Hepatocyte (in vitro differentiated cells): ENCODE results near the gene WDR87. TPM values are rescaled to one million over a fixed set of nuclear protein-coding genes. Genes with fewer than 3 reads are reported as not detected.

Experiments used
- DNase-seq: peaks from one replicate; pipeline ENCODE4 v3.0.0-alpha.2; 2016; ENCODE audit warnings: low spot score
- H2AFZ ChIP-seq: fragments of 200-600 bp; sonication (generic); 2 replicates; pipeline ENCODE4 v1.6.0; 2016; ENCODE audit warnings: antibody characterized with exemption, mild to moderate bottlenecking
- H3K27ac ChIP-seq: fragments of 200-600 bp; sonication (generic); 2 replicates; pipeline ENCODE4 v1.5.1; 2016; ENCODE audit warnings: mild to moderate bottlenecking
- H3K27me3 ChIP-seq: fragments of 200-600 bp; sonication (generic); 2 replicates; pipeline ENCODE4 v1.6.1; 2016
- H3K36me3 ChIP-seq: fragments of 200-600 bp; sonication (generic); replicated peaks from 2 replicates; pipeline ENCODE4 v1.5.1; 2016; ENCODE audit warnings: low read depth; ENCODE audit not compliant: insufficient read depth
- H3K4me1 ChIP-seq: fragments of 200-600 bp; sonication (generic); 2 replicates; pipeline ENCODE4 v1.5.1; 2016; ENCODE audit warnings: mild to moderate bottlenecking, moderate library complexity; ENCODE audit not compliant: insufficient read depth
- H3K4me2 ChIP-seq: fragments of 200-600 bp; sonication (generic); 2 replicates; pipeline ENCODE4 v1.6.0; 2016
- H3K4me3 ChIP-seq: fragments of 200-600 bp; sonication (generic); 2 replicates; pipeline ENCODE4 v1.5.1; 2016; ENCODE audit warnings: mild to moderate bottlenecking
- H3K79me2 ChIP-seq: fragments of 200-600 bp; sonication (generic); 2 replicates; pipeline ENCODE4 v1.6.0; 2017; ENCODE audit warnings: mild to moderate bottlenecking
- H3K9me2 ChIP-seq: fragments of 200-600 bp; sonication (generic); replicated peaks from 2 replicates; pipeline ENCODE4 v1.6.0; 2017; ENCODE audit warnings: mild to moderate bottlenecking; ENCODE audit not compliant: insufficient read depth
- H3K9me3 ChIP-seq: fragments of 200-600 bp; sonication (generic); 2 replicates; pipeline ENCODE4 v1.5.1; 2016; ENCODE audit warnings: low read depth, mild to moderate bottlenecking
- H4K20me1 ChIP-seq: fragments of 200-600 bp; sonication (generic); 2 replicates; pipeline ENCODE4 v1.6.0; 2016; ENCODE audit warnings: mild to moderate bottlenecking; ENCODE audit not compliant: insufficient read depth, poor library complexity, severe bottlenecking
- EZH2 ChIP-seq: fragments of 200-600 bp; sonication (generic); IDR thresholded peaks from 2 replicates; pipeline ENCODE4 v1.6.1; 2016; ENCODE audit warnings: antibody characterized with exemption, mild to moderate bottlenecking, borderline replicate concordance
- EZH2phosphoT487 ChIP-seq: fragments of 200-600 bp; sonication (generic); IDR thresholded peaks from one replicate; pipeline ENCODE4 v1.6.1; 2018; ENCODE audit warnings: antibody characterized with exemption, mild to moderate bottlenecking, low read depth, moderate library complexity; ENCODE audit not compliant: unreplicated experiment, severe bottlenecking
- WGBS: methylation state at CpG from one replicate; pipeline ENCODE4 v1.1.6; 2016; ENCODE audit warnings: low lambda C conversion rate; ENCODE audit errors: missing lambda C conversion rate; 5-methylcytosine and 5-hydroxymethylcytosine counted together
- polyA plus RNA-seq: library from polyadenylated mRNA; unstranded; fragments of >200 nt; fragmentation: Nextera tagmentation; extraction: Ambion mirVana; gene quantifications from 2 replicates; pipeline ENCODE4 v1.2.1, GENCODE V29; 2016
- total RNA-seq: library from RNA; depleted of rRNA; stranded (reverse); fragments of >200 nt; gene quantifications from 2 replicates; pipeline ENCODE4 v1.2.3, GENCODE V29; 2014
- TF ChIP-seq, protein P1 (sequence below): fragments of 200-600 bp; sonication (generic); IDR thresholded peaks from 2 replicates; pipeline ENCODE4 v1.5.1; 2016; ENCODE audit warnings: antibody characterized with exemption, mild to moderate bottlenecking; ENCODE audit not compliant: poor library complexity

Gene WDR87
- total and polyA plus RNA-seq, 2 experiments from 2014 or later: not detected

DNA sequence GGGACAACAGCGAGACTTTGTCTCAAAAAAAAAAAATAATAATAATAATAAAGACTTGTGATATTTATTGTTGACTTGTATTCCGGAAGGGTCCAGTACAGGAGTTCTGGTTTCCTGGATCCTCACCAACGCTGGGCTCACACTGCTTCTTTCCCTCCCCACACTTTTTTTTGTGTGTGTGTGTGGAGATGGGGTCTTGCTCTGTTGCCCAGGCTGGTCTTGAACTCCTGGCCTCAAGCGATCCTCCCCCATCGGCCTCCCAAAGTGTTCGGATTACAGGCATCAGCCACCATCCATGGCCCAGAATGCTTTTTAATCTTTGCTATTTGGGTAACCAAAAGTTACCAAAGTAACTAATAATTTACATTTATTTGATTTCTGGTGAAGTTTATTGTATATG lies 39.7 kb upstream of the WDR87 start:
- 98% methylated on average over 6 of the region's 6 CpGs for WGBS
- Histone ChIP-seq H3K79me2 (peaks cover 73% of the 10 kb centered on the region), H3K27ac (no peak overlapping the region), H4K20me1 (peaks cover 5% of the 10 kb centered on the region), H3K4me3 (no peak overlapping the region), H3K36me3 (no peaks in the 10 kb centered on the region), H3K9me2 (no peaks in the 10 kb centered on the region), H2AFZ (no peak overlapping the region), H3K4me1 (peaks cover 20% of the 10 kb centered on the region), H3K9me3 (no peaks in the 10 kb centered on the region), H3K4me2 (no peak overlapping the region), H3K27me3 (no peaks in the 10 kb centered on the region)
- TF ChIP-seq, protein P1, sequence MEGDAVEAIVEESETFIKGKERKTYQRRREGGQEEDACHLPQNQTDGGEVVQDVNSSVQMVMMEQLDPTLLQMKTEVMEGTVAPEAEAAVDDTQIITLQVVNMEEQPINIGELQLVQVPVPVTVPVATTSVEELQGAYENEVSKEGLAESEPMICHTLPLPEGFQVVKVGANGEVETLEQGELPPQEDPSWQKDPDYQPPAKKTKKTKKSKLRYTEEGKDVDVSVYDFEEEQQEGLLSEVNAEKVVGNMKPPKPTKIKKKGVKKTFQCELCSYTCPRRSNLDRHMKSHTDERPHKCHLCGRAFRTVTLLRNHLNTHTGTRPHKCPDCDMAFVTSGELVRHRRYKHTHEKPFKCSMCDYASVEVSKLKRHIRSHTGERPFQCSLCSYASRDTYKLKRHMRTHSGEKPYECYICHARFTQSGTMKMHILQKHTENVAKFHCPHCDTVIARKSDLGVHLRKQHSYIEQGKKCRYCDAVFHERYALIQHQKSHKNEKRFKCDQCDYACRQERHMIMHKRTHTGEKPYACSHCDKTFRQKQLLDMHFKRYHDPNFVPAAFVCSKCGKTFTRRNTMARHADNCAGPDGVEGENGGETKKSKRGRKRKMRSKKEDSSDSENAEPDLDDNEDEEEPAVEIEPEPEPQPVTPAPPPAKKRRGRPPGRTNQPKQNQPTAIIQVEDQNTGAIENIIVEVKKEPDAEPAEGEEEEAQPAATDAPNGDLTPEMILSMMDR: no peak
- TF ChIP-seq EZH2phosphoT487 (no peak), EZH2 (no peak)
- DNase-seq: no peak

- DNase-seq: peak; percentile 79
- Histone ChIP-seq H3K4me2 (peak overlapping the region; percentile 28), H3K9me2 (no peaks in the 10 kb centered on the region), H3K27ac (peak overlapping the region; percentile 90), H3K36me3 (no peaks in the 10 kb centered on the region), H2AFZ (no peak overlapping the region), H3K4me1 (peaks cover 36% of the 10 kb centered on the region), H4K20me1 (peaks cover 5% of the 10 kb centered on the region), H3K4me3 (no peak overlapping the region), H3K9me3 (no peaks in the 10 kb centered on the region), H3K27me3 (no peaks in the 10 kb centered on the region), H3K79me2 (peaks cover 67% of the 10 kb centered on the region)
- 44% methylated on average over 5 of the region's 5 CpGs for whole genome bisulfite sequencing
- peak; percentile 70 for TF ChIP-seq EZH2phosphoT487
- TF ChIP-seq, protein P1: no peak
- no peak for TF ChIP-seq EZH2
These were observed 37.1 kb upstream of the WDR87 start for GRCh38 chr19:37943480-37943879.

DNA sequence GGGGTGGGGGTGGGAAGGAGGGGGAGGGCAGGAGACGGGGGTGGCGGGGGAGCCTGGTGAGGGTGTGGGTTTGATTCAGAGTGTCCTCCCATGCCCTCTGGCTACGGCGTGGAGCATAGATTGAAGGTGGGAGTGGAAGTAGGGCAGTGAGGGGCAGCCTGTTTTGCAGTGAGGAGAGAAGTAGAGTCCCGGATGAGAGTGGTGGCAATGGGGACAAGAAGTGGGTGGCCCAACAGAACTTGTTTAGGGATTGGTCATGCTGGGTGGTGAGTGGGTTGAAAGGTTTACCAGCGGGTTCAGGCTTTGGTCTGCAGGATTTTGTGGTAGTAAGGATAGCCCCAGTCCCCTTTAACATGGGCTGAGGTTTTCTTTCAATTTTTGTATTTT lies 36.1 kb upstream of the WDR87 start:
- DNase-seq: no peak
- peaks cover 66% of the 10 kb centered on the region for H3K79me2 ChIP-seq
- no peak overlapping the region for H3K4me3 ChIP-seq

More for the DNA sequence above, 36.1 kb upstream of the WDR87 start:
- no peaks in the 10 kb centered on the region for H3K27me3 ChIP-seq
- WGBS: 94% methylated on average over 6 of the region's 6 CpGs
- H3K9me3 ChIP-seq: no peaks in the 10 kb centered on the region
- H3K27ac ChIP-seq: peak overlapping the region; percentile 90
- TF ChIP-seq EZH2phosphoT487 (no peak), EZH2 (no peak)
- TF ChIP-seq, protein P1: no peak
- no peaks in the 10 kb centered on the region for H3K36me3 ChIP-seq
- H3K4me1 ChIP-seq: peaks cover 36% of the 10 kb centered on the region
- no peaks in the 10 kb centered on the region for H3K9me2 ChIP-seq
- H4K20me1 ChIP-seq: peaks cover 5% of the 10 kb centered on the region
- peak overlapping the region; percentile 45 for H3K4me2 ChIP-seq
- H2AFZ ChIP-seq: no peak overlapping the region
